H4 (cell line): Measurements from ENCODE around the gene SERGEF. TPM values are rescaled to one million over a fixed set of nuclear protein-coding genes. Genes with fewer than 3 reads are reported as not detected.

Experiments used
- DNase-seq: peaks from one replicate; pipeline ENCODE4 v3.0.0-alpha.2; 2015; ENCODE audit warnings: low spot score
- total RNA-seq: library from RNA; depleted of rRNA; stranded (reverse); fragments of >200 nt; shearing (Covaris generic); gene quantifications from 2 replicates; pipeline ENCODE4 v1.2.3, GENCODE V29; 2014

Gene SERGEF
- total RNA-seq, 1 experiment from 2014 or later: 42.8 TPM

DNA sequence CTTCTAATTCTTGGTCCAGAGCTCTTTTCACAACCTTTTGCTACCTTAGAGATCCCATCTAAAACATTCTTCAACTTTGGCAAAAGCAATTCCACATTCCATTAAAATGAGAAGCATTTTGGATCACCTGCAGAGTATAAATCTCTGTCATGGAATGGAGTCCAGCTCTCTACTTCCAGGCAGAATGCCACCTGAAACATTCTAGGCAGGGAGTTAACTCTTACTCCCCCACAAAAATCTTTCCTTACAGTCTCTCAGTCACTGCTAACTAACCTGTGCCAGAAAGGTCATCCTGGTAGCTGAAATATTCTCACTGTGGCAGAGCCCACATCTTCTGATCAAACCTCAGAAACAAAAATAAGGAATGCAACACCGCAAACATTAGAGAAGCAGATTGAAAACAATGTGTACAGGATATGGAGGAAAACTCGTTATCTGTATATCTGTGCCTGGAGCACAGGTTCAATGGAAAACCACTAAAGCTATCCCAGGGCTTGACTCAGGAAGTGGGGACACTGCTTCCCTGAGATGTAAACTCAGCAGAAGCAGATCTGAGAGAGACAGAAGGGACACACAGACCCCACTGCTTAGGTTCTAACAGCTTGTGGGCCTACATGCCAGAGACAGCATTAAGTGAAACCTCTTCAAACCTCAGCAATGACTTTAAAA is 199.3 kb downstream of the SERGEF start:
- peak; percentile 19 for DNase-seq

DNA sequence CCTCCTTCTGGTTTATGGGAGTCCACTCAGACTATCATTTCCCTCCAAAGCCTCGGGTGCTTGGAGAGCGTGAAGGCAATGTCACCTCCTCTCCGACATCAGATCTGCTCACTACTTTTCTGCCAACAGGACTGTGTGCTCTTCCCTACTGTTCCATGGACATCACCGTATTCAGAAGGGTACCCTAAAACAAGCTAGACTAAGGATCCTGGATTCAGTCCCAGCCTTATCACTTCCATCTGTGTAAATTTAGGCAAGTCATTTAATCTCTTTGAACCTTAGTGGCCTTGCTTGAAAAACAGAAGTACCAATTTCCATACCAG is 200.0 kb downstream of the SERGEF start:
- no peak for DNase-seq

DNA sequence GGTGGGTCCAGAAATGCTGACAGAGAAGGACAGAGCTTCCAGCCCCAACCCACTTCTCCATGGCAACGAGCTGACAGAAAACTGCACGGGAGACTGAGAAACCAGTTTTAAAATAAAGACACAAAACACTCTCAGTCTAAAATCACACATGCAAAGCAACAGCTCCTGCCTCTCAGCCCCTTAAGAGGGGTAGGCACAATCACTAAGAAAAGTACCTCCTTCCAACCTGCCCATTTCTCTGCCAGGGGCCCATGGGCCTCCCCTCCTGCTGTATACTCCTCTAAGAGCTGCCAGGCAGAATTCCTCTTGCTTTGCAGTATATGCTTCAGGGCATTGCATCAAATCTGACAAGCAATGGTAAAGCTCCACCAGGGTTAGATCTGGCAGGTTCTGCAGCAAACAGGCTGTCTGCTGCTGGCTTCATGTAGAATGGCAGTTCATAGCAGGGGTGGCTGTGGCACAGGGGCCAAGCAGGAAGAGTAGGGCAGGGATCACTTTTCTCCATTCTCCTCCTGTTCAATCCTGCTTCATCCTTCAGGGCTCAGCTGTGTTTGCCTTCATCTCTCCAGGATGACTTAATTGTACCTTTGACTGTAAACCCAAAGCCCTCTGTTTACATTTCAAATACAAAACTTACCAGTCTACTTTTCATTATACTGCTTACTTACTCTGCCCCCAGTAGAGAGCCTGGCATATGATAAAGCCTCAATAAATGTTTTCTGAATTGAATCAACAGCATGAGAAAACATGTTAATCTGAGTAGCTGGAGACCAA is 200.6 kb downstream of the SERGEF start:
- DNase-seq: no peak

DNA sequence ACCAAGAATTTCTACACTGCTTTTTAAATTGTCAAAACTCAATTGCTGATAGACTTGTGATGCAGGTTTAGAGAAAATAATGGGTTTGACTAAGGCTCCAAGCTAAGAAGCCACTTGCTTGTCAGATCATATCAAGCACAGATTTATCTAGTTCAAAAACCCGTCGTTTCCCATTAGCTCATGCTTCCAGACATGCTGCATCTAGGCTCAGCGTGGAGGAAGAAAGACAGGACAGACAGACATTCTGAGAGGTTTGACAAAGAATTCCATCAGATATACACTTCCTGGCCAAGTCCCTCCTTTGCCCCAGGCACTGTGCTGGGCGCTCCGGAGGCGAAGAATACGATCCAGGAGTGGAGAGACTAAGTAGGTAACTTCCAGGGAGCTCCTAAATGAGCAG is 201.5 kb downstream of the SERGEF start:
- DNase-seq: no peak

DNA sequence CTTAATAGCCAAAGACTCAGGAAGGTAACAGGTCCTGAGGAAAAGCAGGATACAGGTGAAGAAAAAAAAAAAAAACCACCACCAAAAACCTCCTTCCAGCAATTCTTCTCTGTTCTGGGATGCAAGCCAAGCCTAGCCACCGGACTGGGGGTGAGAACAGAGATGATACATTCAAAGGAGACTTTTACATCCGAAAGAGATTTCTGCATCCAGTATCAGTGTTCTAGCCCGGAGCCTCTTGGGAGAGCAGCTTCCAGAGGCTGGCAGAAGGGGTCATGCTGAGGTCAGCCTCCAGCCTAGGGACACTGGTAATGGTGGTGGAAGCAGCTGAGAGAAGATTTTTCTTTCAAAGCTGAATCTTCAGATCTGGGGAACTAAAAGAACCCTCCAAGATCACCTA is 202.1 kb downstream of the SERGEF start:
- peak; percentile 25 for DNase-seq

DNA sequence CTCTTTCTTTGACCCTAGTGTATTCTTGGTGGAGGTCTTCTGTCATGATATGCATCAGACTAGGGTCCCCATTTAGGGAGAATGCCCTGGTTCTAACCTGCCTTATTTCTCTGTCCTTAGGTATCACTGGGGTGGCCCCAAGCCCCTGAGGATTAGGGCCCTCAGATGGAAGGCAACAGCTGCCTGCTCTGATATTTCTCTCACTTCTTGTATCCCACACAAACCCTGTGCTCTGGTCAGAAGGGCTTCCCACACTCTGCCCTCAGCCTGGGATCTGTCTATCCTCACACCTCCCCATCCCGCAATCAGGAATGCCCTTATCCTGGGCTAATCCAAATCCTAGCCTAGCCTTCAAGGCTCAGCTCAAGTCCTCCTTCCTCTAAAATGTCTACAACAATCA is 202.8 kb downstream of the SERGEF start:
- DNase-seq: no peak

DNA sequence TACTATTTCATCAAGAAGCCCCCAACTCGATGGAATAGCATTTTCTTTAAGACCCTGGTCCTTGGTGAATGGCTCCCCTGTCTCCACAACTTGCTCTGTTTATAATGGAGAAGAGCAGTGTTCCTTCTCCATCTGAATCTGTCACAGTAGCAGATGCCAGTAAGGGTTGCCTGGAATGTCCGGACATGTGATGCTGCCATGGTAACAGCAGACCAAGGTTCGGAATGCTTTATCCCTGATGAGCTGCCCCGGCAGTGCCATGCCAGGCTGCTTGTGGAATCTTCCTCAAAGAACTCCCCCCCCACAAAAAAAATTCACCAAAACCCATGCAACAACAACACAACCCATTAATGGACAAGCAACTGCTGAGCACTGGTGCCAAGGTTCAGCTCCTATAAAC is 205.8 kb downstream of the SERGEF start:
- no peak for DNase-seq

DNA sequence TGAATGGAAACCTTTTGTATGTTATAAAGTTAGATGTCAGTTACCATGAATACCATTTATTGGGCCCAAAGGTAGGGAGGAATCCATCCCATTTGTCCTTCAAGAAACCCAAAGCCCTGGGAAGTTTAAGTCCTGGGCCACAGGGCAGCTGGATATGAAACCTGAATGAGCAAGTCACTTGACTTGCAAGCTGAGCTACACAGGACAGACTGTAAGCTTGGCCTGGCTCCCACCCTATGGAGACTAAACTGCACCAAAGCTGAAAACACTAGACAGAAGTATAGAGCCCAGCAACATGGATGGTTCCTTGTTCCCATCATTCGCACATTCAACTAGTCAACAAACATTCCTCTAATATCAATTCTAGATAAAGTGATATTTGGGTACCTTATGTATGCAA is 207.0 kb downstream of the SERGEF start:
- no peak for DNase-seq

DNA sequence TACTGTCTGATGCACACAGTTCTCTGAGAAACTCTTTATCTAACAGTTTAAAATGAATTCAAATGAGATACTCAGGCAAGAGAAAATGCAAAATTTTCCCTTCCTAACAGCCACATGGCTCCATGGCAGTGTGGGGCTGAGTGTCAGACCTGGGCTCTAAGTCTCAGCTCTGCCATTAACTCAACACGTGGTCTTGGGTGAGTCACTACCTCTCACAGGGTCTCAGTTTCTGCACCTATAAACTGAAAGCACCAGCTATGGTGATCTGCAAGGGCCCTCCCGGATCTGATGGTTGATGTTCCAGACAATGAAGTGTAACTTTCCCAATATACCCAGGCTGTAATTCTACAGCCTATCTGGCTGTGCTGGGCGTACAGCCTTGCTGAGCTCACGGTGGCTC is 207.8 kb downstream of the SERGEF start:
- no peak for DNase-seq

DNA sequence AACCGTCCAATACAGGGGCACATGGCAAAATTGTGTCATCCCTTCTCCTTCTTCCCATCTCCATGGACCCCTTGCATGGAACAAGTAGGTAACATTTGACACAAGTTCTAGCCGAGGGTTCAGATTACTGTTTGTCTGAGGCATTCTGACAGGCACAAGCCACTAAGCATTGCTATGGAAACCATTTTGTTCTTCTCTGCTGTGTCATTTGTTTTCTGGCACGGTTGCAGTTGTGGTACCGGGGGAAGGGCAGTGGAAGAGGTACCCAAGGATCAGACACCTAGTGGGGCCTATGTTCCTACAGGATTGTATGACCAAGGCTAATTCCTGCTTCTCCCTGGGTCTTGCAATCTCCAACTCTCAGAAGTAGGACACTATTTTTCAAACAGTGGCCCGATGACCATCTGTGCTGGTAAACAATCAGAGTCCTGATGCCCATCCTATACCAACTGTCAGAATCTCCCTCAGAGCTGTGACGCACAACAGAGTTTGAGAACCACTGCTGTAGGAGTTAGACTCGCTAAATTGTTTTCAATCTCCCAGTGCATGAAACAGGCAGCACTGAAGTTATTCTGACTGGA is 209.0 kb downstream of the SERGEF start:
- no peak for DNase-seq

DNA sequence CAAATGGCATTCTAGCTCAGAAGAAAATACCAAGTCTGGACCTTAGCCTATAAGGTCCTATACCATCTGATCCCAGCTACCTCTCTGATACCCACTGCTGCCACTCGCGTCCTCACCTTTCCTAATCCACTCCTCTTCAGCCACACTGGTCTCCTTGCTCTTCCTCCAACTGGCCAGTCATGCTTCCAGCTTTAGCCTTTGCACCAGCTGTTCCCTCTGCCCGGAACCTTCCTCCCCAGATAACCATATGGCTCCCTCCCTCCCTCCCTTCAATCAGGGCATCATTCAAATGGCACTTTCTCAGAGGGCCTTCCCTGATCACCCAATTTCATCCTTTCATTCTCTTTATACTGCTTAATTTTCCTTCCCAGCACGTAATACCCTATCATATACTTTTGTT is 210.4 kb downstream of the SERGEF start:
- no peak for DNase-seq

DNA sequence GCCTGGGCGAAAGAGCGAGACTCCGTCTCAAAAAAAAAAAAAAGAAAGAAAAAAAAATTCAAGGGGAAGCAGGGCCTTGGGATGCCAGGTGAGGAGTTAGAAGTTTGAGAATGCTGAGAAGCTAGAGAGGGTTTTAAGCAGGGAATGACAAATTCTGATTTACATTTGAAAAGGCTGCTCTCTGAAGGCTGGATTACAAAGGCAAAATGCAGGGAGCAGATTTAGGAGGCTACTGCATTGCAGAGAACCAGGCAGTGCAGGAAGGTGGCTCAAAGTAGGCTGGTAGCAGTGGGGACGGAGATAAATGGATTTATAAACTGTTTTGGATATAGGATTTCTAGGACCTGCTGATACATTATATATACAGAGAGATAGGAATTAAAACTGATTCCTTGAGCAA is 211.7 kb downstream of the SERGEF start:
- no peak for DNase-seq

DNA sequence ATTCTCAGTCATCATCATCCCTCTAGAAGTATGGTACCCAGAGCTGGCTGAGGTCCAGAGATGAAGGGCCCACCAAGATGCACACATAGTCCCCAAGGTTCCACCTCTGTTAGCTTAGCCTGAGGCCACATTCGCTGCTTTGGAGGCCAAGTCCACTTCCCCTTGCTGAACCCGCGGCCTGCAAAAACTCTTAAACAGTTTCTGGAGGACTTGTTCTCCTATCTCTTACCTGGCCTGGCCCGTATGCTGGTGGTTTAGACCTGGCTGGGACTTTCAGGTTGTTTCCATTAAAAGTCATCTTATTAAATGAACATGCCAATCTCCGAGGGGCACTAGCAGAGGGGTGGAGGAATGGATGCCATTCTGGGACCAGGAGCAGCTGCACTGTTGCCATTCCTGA is 213.7 kb downstream of the SERGEF start:
- DNase-seq: no peak

DNA sequence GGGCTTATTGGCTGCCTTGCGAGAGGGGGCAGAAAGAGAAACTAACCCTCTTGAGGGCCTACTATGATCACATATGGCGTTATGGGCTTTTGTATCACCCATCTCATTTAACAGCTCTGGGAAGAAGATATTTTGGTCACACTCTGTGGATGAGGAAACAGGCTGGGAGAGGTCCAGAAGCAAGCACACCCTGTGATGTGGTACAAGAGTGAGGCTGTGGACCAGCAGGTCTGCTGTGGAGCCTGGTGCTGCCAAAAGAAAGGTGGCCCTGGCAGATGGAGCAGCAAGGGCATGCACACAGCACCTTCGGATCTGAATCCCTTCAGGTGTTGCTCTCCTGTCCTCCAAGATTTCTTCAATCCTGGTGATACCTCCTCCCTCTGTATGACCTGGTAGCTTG is 214.1 kb downstream of the SERGEF start:
- no peak for DNase-seq

DNA sequence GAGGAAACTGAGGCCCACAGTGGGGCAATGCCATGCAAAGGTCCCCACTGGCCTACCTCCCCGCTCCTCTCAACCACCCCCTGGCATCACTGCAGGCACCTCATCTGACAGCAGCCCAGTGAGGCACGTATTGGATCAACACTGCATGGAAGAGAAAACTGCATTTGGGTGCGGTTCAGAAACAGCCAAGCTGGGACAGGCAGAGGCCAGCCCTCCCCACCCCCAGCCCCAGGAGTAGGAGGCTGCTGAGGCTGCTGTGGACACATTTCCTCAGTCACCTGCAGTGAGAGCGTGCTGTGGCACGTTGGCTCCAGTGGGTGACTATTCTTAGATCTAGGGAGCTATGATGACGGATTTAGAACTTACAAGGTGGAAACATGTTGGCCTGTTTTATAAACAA is 214.6 kb downstream of the SERGEF start:
- no peak for DNase-seq

DNA sequence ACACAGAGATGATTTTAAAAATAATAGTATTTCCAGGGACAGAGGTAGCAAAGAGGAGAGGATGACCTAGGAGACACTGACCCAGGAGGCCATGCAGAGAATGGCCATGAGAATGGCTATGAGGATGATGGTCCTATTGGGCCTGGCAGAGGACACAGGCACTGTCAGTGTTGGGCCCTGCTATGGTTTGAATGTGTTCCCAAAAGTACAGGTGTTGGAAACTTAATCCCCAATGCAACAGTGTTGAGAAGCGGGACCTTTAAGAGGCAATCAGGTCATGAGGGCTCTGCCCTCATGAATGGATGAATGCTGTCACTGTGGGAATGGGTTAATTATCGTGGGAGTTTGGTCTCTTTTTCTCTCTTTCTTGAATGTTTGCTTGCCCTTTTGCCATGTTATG is 216.7 kb downstream of the SERGEF start:
- no peak for DNase-seq

DNA sequence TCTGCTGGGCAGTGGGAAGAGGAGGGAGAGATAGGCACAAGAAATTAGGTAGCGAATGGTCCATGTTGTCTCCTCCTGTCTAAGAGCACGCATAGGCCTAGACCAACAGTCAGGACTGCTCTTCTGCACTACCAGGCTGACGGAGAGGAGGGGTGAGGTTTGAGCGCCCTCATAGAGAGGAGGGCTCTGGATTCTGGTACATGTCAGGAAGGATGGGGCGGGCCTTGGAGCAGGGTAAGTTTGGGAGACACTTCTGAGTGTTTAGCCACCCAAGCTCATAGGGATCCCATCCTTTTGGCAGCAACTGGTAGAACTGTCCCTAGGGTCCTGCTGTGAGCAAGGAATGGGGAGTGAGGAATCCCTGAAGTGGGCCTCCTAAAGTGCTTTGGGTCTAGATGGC is 217.9 kb downstream of the SERGEF start:
- no peak for DNase-seq

DNA sequence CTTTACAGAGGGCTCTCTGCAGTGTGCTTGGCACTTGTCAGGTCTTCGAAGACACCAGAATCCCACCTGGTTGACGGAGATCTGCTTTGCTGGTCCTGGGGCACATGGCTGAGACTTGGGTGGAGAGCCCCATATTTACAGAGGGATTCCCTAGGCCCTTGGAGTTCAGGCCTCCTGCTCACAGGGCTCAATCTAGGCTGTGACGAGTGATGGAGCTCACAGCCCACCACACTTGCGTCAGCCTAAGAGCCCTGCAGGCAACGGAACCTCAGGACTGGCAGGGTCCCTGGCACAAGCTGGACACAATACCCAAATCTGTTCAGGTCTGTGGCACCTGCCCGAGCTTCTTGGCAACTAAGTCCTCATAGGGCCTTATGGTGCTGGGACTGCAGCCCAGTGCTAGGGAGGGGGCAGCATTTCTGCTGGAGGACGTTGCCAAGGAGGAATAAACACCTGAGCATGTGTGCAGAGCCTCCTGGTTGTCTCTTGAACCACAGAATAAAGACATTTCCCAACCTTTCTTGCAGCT is 219.1 kb downstream of the SERGEF start:
- no peak for DNase-seq

DNA sequence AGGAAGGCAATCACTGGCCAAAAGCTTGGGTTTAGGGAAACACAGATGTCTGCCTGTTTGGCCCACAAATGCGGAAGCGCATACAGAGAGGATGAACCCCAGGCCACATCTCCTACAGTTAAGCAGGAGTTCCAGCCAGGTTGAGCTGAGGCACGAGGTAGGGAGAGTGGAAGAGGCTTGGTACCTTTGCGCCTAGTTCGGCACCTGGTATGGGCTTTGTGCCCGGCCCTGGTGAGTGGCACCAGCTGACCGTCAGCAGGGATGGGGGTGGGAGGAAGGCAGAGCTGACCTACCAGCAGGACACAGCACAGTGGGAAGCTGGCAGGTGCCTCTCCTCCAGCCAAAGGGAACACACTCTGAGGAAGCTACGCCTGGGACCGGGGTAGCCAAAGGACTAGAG is 220.7 kb downstream of the SERGEF start:
- no peak for DNase-seq

DNA sequence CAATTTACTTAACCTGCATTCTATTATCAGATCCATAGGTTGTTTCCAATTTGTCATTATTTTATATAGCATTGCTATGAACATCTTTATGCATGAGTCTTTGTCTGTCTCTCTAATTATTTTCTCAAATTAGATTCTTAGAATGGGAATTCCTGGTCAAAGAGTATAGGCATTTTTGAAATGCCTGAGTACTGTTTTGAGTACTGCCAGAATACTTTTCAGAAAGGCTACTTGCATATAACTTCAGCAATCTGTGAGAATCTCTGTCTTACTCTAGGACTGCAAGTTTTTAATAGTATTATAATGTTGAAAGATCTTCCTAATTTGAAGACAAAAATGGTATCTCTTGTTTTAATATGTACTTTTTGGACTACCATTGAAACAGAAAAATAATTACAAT is 221.7 kb downstream of the SERGEF start:
- no peak for DNase-seq

DNA sequence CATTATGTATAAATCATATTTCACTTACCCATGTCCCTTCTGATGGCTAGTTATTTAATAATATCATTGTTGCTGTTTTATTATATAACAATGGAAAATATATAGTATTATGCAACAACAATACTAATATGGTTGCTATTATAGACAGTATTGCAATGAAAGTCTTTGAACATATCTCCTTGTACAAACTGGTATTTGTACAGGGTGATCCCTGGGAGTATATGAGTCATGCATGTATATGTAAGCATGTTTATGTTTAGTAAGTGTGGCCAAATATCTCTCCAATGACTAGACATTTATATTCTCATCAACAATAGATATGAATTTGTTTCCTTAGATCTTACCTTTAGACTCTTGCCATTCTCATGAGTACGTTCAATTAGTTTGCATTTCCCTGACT is 222.4 kb downstream of the SERGEF start:
- DNase-seq: no peak

DNA sequence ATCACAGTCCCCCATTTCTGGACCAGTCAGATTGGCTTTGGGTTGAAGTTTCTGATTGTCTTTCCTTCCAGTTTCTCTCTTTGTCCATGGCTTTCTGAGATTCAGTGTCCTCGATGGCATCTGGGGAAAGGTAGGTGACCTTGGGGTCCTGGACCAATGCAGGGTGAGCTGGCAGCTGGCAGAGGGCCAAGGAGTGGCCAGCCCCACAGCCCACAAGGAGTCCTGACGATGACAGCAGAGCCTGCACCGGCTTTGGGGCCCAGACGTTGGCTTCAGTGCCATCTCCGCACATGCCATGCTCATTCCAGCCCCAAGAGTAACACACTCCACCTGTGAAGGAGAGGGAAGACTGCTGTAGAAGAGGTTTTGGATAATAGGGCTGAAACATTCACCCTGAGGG is 224.8 kb downstream of the SERGEF start:
- no peak for DNase-seq

DNA sequence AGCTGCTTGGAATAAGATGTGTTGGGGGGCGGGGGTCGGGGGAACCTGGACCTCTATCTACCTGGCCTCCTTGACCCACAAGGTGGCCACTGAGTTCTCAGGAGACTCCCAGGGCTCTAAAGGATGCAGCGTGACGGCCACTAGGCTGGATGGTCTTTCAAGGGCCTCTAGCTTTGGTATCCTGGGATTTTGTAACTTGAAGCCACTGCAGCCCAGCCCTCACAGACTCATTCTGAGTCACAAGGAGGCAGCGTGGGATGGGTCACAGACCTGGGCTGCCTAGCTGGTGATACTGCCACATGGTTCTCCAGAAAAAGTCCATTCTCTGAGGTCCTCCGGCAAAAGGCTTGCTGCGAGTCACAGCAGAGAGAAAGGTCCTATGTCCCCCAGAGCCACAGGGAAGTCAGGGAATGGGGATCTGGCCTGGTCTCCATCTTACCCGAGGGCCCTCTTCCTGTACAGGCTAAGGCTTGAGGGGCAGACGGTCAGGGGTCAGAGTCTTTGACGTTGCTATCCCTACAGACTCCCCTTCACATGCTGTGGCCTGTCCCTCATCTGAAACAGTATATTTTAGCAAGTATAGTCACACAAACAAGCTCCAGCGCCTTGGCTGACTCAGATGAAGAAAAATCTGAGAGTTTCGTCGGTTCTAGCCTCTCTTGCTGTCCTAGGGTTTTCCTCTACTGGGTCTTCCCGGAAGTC is 225.9 kb downstream of the SERGEF start:
- peak; percentile 46 for DNase-seq
